GM19240 (cell line): ENCODE data around the gene PDE11A.

Source experiments
- DNase-seq: peaks from one replicate; pipeline ENCODE4 v3.0.0; 2011; ENCODE audit warnings: low spot score; ENCODE audit not compliant: insufficient read length

PDE11A gene

DNA sequence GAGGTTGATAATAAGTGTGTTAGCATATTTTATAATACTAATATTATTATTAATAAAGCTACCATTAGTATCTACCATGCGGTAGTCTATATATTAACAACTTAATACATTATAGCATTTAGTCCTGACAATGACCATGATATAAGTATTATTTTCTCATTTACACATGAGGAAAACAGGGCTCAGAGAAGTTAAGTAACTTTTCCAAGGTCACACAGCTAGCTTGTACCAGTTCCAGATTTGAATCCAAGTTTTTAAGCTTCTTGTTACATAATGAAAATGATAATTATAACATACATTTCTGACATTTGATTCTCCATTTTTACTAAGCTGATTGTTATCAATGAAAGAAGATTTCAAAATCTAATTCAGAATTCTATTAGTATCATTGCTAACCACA lies 369.4 kb downstream of the PDE11A start:
- no peak for DNase-seq

DNA sequence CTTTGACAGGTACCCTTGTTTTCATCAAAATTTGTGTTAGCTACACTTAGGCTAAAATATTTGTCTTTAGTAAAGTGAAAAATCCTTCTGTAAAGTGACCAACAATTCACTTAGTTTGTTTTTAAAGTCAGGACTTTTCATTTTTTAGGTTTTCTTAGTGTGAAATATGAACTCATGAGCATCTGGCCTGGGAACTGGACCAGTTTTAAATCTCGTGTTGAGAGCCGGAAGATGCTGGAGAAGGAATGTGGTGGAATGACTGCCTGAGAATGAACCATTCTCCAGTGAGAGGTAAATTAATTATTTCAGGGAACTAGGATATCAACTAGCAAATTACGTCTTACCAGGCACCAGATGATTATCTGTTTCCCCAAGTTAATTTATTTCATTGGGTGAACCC lies 374.3 kb downstream of the PDE11A start:
- no peak for DNase-seq

DNA sequence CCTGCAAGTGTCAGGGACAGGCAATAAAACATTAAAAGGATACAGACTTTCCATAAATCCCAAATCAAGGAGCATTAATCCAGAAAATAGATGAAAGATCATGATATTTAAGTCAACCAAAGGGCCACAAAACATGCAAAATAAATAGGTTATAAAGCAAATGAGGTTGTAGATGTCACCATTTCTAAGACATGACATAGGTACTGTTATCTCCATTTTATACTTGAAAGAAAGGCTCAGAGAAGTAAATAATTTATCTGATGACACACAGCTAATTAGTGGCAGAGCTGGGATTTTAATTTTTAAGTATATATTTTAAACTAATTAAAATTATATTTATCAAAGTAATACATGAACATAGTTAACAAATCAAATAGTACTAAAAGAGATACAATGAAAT lies 378.2 kb downstream of the PDE11A start:
- no peak for DNase-seq

DNA sequence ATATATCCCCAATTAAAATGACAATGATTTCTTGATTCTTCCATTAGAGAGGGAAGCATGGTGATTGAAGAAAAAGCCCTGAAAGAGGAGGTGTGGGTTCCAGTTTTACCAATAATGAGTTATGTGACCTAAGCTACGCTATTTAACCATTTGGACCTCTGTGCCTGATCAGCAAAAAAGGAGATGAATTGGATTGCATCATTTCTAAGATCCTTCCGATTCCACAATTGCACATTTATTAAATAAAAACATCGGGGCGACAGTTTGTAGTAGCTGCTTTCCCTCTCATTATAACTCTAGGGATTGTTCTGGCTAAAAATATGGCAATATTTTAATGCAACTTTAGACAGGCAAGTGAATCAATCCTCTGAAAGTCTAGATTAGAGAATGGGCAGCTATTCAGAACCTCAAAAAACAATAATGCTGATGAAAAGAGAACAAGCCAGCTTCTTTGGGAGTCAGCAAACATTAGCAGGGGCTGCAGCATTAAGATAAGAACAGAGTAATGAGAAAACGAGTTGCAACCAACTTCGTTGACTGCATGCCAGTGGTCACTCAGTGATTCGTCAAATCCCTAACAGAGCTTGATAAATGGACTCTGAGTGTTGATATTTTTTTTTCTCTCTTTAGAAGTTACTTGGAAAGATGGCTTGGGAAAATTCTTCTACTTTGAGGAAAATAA lies 378.8 kb downstream of the PDE11A start:
- DNase-seq = no peak

DNA sequence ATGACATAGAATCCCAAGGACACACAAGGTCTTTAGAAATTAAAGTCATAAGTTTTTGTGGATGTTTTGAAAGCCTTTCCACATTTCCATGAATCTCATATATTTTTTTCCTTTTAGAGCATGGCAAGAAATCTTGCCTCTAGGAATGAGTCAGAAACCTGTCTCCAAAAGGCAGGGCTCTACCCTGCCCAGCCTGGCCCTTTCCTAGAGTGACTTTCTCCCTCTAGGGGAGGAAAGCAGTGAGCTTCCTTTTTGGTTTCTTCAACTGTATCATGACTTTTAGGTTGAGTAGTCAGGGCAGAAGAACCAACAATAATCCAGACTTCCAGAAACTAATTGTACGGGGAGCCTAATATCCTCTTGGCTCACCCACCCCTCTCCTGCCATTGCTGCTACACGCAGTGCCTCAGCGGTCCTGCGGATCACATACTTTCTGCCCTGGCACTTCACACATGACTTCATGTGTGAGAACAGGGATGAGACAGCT lies 379.8 kb downstream of the PDE11A start:
- DNase-seq = no peak

DNA sequence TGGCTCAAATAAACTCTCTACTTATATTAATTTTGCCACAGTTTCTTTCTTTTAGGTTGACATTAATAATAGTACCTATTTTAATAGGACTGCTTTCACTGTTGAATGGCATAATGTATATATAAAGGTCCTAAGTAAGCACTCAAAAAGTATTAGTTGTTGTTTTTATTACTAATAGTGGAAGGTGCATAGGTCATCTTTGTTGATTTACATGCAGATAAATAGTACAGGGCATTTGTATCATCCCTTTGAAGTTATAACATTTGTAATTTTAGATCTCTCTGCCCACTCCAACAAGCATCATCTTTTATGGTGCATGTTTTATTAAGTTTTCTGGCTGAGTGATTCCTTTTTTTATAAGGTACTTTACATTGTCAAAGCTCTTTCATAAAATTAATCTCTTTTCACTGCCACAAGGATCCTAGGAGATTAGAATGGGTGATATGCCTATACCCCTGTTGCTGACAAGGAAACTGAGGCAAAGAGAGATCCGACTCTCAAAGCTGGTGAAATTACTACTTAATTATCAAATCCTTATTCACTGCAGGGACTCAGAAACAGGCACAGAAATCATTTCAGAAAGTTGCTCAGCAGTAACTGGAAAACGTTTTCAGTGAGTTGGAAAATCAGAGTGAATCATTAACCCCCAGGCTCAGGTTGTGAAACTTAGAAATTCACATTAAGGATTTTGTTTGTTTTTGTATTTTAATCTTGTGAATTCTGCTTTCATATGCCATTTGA lies 380.4 kb downstream of the PDE11A start:
- no peak for DNase-seq

DNA sequence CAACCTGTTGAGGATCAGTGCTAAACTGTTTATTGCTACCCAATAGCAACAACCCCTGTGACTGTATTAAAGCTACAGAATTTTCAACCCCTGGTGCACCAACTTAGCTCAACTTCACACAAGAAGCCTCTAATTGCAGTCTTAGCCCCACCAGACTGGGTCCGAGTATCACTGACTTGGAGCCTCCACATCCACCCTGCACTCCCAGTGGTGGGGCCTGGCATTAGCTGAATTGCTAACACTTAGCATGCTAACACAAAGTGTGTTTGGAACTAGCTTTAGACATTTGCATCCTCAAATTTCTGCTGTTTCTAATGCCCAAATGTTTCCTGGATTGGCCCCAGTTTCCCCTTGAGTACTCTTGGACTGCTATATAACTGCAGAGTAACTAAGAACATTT lies 381.4 kb downstream of the PDE11A start:
- DNase-seq = no peak

DNA sequence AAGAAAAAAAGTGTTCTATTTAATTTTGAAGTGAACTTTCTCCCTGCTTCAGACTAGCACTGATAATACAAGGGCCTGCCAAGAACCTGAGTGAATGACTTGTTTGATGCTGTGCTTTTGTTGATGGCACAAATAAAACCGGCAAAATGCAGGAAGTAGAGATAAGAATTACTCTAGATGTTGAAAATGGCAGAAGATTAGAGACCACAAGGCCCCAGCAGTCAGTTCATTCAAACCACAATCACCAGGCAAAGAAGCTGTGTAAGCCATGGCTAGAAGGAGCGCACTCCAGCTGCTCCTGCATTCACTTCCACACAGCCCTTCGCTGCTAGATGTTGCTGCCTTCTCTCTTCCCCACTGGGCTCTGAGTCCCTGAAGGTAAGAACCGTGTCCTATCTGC lies 383.0 kb downstream of the PDE11A start:
- no peak for DNase-seq

DNA sequence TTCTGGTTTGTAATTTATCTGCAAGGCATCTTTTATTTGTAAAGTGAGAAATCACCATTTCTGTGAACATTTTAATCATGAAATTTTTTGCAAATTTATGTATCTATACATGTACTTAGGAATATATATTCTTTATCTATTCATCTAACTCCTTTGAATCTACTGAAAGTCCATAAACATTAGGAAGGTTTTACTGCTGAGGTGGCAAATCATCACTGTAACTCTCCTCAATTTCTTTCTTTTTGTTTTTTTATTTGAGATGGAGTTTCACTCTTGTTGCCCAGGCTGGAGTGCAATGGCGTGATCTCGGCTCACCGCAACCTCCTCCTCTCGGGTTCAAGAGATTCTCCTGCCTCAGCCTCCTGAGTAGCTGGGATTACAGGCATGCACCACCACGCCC lies 383.7 kb downstream of the PDE11A start:
- DNase-seq = no peak

DNA sequence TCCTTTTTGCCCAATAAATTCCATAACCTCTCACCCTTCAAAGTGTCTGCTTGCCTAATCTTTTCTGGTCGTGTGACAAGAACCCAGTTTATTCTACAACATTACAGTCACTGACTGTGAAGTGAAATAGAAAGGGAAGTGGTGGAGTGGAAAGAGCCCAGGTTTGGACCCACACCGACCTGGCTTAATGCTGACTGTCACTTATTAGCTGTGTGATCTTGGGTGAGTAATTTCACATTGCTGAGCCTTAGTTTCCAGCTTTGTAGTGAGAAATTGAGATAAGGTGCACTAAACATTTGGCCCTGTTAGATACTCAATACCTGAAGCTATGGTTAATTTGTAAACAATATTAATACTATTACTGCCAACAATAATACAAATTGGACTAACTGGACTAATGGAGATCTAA lies 388.9 kb downstream of the PDE11A start:
- DNase-seq = no peak

DNA sequence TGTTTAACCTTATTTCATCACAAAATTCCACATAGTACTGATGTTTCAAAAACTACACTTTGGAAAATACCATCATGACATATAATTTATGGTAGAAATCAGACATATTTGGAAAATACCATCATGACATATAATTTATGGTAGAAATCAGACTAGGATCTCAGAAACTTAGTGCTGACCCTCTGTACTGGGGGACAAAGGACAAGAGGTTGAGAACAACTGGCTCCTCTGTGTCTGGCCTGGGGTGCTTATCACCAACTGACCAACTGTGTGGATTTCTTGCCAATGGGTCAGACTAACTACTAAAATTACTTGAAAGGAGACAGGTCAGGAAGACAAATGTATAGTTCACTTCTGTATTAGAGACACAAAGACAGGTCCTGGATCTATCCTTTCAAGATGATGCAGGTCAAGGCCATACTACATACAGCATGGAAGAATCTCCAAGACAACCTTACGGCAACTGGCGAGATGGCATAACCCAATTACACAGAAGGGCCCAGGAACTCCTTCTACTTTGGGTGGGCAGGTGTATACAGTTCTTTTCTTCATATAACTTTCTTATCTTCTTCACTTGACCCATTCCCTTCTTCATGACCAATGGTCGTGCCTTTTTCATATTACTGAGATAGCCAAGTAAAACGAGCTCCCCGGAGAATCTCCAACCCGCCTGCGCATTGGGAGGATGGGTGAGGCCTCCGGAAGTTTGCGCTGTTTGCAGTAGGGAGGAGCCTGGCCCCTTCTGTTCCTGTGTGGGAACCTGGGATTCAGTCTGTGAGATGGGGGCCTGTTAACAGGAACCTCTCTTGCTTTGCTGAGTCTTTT lies 389.5 kb downstream of the PDE11A start:
- DNase-seq = no peak

DNA sequence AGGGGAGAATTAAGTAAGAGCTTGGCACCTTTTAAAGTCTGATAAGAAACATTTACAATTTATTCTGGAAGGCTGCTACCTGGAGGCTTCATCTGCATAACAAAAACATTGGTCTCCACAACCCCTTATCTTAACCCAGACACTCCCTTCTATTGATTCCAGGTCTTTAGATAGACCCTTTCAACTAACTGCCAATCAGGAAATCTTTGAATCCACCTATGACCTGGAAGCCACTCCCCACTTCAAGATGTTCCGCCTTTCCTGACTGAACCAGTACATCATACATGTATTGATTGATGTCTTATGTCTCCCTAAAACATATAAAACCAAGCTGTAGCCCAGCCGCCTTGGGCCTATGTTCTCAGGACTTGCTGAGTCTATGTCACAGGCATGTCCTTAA lies 390.6 kb downstream of the PDE11A start:
- no peak for DNase-seq

DNA sequence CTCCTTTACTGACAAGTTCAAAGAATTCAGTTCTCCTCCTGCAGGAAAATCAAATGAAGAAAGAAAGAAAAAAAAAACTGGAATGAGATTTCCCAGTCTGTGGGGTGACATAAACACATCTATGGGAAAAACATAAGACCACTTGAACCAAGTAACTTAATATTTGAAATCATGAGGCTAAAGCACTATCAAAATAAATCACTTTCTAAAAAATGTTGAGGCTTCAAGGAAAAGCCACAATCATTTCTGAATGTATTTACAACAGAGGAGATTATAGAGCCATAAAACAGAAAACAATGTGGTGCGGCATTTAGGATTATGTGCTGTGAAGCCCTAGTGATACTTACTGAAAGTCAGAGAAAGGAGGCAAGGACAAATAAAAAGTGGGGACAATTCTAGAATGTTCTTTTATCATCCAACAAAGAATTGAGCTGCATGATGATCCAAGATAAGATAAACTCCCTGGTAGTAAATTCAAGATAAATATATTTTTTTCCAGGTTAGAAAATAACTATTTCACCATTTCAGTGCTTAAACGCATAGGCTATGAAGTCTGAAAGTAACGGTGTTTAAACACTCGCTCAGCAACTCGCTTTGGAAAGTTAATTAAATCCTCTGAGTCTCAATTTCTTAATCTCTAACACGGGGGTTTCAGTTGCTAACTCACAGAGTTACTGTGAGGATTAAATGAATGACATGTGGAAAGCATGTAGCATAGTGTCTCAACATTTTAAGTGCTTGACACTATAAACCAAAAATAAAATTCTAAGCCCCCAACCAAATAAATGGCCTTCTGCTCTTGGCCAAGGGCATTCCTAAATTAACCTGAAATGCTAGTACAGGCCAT lies 391.5 kb downstream of the PDE11A start:
- no peak for DNase-seq

DNA sequence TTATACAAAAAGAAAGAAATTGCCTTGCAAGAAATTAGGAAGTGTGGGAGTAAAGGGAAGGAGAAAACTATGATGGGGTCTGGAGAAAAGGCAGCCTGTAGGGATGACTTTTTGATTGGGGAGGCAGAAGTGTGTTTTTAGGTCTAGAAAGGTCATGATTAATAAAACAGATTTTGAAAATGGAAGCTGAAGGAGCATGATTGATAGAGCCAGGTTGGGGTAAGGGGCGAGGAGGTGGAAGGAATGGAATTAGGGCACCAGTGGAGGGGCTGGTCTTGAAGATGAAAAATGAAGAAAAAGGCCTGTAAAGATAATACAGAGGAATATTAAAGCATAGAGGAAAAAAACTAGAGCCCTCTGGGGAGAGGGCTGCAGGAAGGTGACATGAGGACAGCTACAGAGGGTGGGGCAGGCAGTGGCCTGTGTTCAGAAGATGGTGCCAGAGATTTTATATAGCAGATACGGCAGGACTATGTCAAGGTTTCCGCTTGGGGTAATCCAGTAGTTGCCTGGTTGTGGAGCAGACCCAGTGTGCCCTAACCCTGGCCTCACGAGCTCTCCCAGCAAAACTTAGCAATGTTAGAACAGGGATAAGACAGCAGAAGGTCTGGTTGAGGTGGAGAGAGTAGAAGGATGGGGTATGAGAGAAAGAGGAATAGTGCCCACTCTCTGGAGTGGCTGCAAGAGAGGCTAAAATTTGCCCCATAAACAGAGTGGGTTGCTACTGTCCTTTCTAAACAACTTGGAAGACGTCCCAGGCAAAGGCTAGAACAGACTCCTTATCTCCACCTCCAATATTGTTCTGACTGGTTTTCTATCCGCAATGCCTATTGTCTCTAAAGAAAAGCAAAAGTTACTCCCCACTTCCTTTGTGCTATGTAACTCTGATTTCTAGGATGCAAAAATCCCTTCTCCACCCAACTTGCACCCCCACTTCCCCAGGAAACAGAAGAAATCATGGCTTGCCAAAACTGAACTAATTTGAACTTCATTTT lies 392.7 kb downstream of the PDE11A start:
- DNase-seq = no peak

DNA sequence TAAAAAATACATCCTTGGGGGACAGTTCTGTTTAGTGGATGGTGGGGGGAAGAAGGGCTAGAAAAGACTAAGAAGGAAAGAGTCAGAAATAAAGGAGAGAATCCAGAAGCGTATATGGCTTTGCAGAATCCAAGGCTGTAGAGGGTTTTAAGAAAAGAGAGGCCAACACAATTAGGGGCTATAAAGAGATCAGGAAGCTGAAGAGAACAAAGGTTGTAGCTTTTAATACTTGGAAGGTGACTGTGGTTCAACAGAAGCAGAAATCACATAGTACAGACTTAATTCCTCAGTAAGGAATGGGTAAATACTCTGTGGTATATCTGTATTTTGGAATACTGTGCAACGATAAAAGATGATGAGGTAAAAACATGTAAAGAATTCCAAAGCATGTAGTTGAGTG lies 393.6 kb downstream of the PDE11A start:
- no peak for DNase-seq

DNA sequence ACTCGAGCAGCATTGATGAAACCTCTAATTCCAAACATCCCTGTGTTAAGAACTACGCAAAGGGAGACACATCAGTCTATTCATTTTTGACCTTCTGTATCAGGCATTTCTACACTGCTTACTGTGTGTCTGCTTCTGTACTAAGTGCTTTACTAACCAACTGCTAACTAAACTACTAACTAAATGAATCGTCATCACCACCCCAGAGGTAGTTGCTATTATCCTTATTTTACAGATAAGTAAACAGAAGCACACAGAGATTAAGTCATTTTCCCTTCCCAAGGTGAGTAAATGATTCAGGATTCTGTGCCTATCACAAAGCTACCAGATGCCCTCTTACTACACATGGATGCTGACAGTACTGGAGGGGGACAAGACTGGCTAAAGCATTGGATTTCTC lies 395.9 kb downstream of the PDE11A start:
- no peak for DNase-seq

DNA sequence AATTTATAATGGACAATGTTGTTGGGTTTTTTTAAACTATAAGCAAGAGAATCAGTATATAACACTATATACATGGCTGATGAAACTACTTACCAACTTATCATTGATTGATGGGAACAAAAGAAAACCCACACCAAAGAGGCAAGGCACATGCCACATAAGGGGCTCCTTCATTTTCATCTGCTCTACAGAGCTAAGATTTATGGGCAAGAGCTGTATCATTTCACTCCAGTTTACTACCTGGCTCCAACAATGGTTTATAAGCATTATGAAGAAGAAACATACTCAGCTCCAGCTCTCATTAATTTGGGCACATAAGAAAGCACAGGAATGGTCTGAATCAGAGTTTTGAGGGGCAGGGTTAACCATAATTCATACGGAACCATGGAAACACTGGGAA lies 396.8 kb downstream of the PDE11A start:
- no peak for DNase-seq

DNA sequence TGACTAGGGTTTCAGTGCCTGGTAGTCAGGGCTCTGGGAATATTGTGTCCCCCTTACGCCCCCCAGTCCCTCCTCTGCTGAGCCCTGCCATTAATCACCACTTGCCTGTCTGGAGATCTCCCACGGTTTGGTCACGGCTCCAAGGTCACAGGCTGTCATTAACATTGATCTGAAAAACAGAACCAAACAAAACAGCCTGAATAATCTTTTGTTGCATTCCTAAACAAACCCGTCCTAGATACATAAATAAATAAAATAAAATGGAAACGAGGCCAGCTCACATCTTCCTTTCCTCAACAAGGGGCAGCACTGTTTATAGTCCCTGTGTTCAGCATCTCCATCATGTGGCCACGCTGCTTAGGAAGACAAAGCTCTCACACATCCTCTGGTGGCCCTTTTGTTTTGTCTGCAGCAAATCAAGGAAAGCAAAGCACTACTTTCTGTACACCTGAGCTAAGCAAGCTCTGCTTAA lies 397.2 kb downstream of the PDE11A start:
- DNase-seq = no peak

DNA sequence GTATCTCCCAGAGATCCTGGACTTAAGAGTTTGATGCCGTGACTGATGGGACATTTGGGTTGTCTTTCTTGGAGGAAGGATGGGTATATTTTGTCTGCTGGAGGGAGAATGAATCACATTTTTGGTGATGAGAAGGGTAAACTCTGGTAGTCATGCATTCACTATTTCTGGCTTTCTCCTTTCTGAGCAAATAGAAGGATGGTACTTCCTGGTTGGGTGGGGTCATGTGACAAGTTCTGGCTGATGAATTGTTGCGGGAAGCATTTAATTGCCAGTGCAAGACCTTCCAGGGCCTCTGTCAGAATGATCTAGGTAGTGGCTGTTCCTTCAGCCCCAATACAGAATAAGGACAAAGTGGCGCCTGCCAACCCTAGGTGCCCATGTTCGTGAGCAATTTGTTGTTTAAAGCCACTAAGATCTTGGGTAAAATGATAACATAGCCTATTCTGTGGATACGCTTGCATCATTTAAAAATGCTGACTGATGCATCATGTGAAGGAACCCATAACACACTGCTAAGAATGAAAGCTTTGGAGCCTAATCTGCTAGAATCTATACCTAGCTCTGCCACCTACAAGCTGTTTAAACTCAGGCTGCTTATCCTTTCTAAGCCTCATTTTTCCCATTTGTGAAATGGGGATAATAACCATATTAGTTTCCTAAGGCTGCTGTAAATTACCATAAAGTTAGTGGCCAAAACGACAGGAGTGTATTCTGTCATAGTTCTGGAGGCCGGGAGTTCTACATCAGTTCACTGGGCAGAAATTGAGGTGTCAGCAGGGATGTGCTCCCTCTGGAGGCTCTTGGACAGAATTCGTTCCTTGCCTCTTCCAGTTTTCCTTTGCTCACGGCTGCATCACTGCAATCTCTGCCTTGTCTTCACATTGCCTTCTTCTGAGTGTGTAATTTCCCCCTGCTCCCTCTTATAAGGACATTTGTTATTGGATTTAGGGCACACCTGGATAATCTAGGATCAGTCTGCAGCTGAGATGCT lies 398.7 kb downstream of the PDE11A start:
- DNase-seq = no peak
